ENCODE measurements around the gene SNAPC4. TPM values are rescaled to one million over a fixed set of nuclear protein-coding genes. Genes with fewer than 3 reads are reported as not detected.

Gene SNAPC4
- total and polyA plus RNA-seq, 2 of the 8 experiments (the other 6 are each of a cell fraction or from before 2014, with no cell fraction given): 6.9 to 18.1 TPM

- Histone ChIP-seq H3K9ac (replicated peaks in 1 of 4; ENCODE audit: extremely low read depth in 1 of 4, low read depth in 3 of 4, low read length in 3 of 4) (no peak overlapping the region), H3K4me1 (replicated peaks in 1 of 4; ENCODE audit: control insufficient read depth in 3 of 4, insufficient read depth in 4 of 4, low read length in 3 of 4) (no peaks in the 10 kb centered on the region), H3K14ac (ENCODE audit: insufficient read length) (no peak overlapping the region), H4K5ac (ENCODE audit: insufficient read length, low read depth, low read length) (no peak overlapping the region), H3K23ac (ENCODE audit: insufficient read length) (no peak overlapping the region), H3K56ac (replicated peaks; ENCODE audit: insufficient read length, low read depth, low read length) (no peak overlapping the region), H3K18ac (ENCODE audit: extremely low read depth, low read length) (no peak overlapping the region), H2AFZ (ENCODE audit: low read length) (no peak overlapping the region), H3K4me3 (ENCODE audit: extremely low read depth in 1 of 4, insufficient read depth in 2 of 4, low read depth in 3 of 4, low read length in 4 of 4) (no peak overlapping the region), H2BK20ac (ENCODE audit: low read length) (no peak overlapping the region), H3K27ac (ENCODE audit: low read depth, low read length) (no peak overlapping the region), H3K79me2 (ENCODE audit: control insufficient read depth in 1 of 2, insufficient read depth in 2 of 2, low read length in 2 of 2) (no peaks in the 10 kb centered on the region), H2AK5ac (ENCODE audit: low read depth, low read length) (no peak overlapping the region), H2BK15ac (ENCODE audit: low read length) (no peak overlapping the region), H2BK5ac (ENCODE audit: low read depth, low read length) (no peak overlapping the region), H4K91ac (replicated peaks; ENCODE audit: insufficient read length, low read length) (no peak overlapping the region), H3K23me2 (ENCODE audit: low read depth, low read length) (no peaks in the 10 kb centered on the region), H3K4ac (replicated peaks; ENCODE audit: insufficient read length, low read depth, low read length) (no peak overlapping the region), H2BK12ac (ENCODE audit: low read depth, low read length) (no peak overlapping the region), H4K20me1 (replicated peaks in 1 of 2; ENCODE audit: control insufficient read depth in 1 of 2, insufficient read depth in 2 of 2, low read length in 2 of 2) (peaks cover 2 to 15% of the 10 kb centered on the region in 2 experiments), H3K36me3 (ENCODE audit: control insufficient read depth in 2 of 4, insufficient read depth in 4 of 4, low read length in 3 of 4) (peaks cover 22 to 50% (median 36%) of the 10 kb centered on the region in 4 experiments), H3K27me3 (replicated peaks in 1 of 4; ENCODE audit: control insufficient read depth in 3 of 4, extremely low read depth in 1 of 4, insufficient read depth in 3 of 4, low read length in 3 of 4) (no peaks in the 10 kb centered on the region), H3K4me2 (ENCODE audit: insufficient read depth in 1 of 2, low read depth in 2 of 2, low read length in 2 of 2) (no peak overlapping the region), H4K8ac (ENCODE audit: extremely low read depth, insufficient read depth, low read length) (no peak overlapping the region), H2BK120ac (replicated peaks; ENCODE audit: low read depth, low read length) (no peak overlapping the region), H3K79me1 (ENCODE audit: low read depth, low read length) (no peaks in the 10 kb centered on the region), H3K9me3 (ENCODE audit: insufficient read depth in 2 of 2, low read depth in 1 of 2, low read length in 1 of 2) (no peaks in the 10 kb centered on the region)
- ChIA-PET POLR2A (ENCODE audit: partially characterized antibody) (interaction anchor here (0.6 to 4.4 kb wide), 11 partner anchors 13 to 182 kb away, joined by 3 to 23 read pairs (median 4); partner anchors contain the start of gene SNAPC4), CTCF (ENCODE audit: partially characterized antibody) (interaction anchor here (0.7 to 1.0 kb wide), 3 partner anchors 13 to 64 kb away, joined by 3 read pairs; no protein-coding TSS in a partner anchor)
- 92% methylated on average over 7 of the region's 7 CpGs; no CpG with 5 or more reads in 1 of the 2 experiments for WGBS, 2 experiments (ENCODE audit: extremely low coverage in 1 of 2, insufficient coverage in 1 of 2, insufficient read length in 1 of 2, insufficient replicate concordance in 2 of 2, low coverage in 1 of 2, low lambda C conversion rate in 2 of 2, missing lambda C conversion rate in 1 of 2)
- FAIRE-seq (no peak), DNase-seq (ENCODE audit: low read depth in 1 of 2, low spot score in 2 of 2) (no peak)
- TF ChIP-seq E2F6 (IDR thresholded peaks at IDR 0.05) (no peak), KDM5A (IDR thresholded peaks at IDR 0.05; ENCODE audit: low read length) (no peak), FOSL1 (IDR thresholded peaks at IDR 0.05; ENCODE audit: insufficient read depth, low read depth, low read length) (no peak), NRF1 (IDR thresholded peaks at IDR 0.05; ENCODE audit: low read depth, low read length) (no peak), SP1 (IDR thresholded peaks at IDR 0.05; ENCODE audit: low read depth, low read length) (no peak), ATF3 (IDR thresholded peaks at IDR 0.05; ENCODE audit: insufficient read depth, low read depth, low read length) (no peak), ASH2L (IDR thresholded peaks at IDR 0.05; ENCODE audit: low read length) (no peak), RFX5 (IDR thresholded peaks at IDR 0.05; ENCODE audit: borderline replicate concordance, low read depth, low read length) (no peak), CTCF (IDR thresholded peaks at IDR 0.05; ENCODE audit: control extremely low read depth in 1 of 3, insufficient read depth in 1 of 3, low read depth in 1 of 3, low read length in 3 of 3) (no peak), SP2 (IDR thresholded peaks at IDR 0.05; ENCODE audit: low read length) (no peak), SIX5 (IDR thresholded peaks at IDR 0.05; ENCODE audit: low read depth, low read length) (no peak)
Observed at GRCh38 chr9:136445799-136446198, 45.8 kb upstream of the SNAPC4 start.
